ENCODE data around the gene TAS1R2.

Gene TAS1R2

DNA sequence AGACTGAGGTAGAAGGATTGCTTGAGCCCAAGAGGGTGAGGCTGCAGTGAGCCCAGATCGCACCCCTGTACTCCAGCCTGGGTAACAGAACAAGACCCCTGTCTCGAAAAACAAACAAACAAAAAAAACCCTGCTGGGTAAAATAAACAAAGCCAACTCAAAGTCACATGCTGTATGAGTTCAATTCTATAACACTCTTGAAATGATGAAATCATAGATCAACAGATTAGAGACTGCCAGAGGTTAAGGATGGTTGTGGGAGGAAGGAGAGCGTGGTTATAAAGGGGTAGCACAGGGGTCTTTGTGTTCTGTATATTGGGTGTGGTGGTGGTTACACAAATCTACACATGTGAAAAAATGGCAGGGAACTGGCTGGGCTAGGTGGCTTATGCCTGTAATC is 62.5 kb downstream of the TAS1R2 start:
- TF ChIP-seq, protein P1, sequence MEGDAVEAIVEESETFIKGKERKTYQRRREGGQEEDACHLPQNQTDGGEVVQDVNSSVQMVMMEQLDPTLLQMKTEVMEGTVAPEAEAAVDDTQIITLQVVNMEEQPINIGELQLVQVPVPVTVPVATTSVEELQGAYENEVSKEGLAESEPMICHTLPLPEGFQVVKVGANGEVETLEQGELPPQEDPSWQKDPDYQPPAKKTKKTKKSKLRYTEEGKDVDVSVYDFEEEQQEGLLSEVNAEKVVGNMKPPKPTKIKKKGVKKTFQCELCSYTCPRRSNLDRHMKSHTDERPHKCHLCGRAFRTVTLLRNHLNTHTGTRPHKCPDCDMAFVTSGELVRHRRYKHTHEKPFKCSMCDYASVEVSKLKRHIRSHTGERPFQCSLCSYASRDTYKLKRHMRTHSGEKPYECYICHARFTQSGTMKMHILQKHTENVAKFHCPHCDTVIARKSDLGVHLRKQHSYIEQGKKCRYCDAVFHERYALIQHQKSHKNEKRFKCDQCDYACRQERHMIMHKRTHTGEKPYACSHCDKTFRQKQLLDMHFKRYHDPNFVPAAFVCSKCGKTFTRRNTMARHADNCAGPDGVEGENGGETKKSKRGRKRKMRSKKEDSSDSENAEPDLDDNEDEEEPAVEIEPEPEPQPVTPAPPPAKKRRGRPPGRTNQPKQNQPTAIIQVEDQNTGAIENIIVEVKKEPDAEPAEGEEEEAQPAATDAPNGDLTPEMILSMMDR (IDR thresholded peaks at IDR 0.05; ENCODE audit: low read depth, low read length) = no peak
- DNase-seq (ENCODE audit: extremely low read depth, low read depth) = no peak

DNA sequence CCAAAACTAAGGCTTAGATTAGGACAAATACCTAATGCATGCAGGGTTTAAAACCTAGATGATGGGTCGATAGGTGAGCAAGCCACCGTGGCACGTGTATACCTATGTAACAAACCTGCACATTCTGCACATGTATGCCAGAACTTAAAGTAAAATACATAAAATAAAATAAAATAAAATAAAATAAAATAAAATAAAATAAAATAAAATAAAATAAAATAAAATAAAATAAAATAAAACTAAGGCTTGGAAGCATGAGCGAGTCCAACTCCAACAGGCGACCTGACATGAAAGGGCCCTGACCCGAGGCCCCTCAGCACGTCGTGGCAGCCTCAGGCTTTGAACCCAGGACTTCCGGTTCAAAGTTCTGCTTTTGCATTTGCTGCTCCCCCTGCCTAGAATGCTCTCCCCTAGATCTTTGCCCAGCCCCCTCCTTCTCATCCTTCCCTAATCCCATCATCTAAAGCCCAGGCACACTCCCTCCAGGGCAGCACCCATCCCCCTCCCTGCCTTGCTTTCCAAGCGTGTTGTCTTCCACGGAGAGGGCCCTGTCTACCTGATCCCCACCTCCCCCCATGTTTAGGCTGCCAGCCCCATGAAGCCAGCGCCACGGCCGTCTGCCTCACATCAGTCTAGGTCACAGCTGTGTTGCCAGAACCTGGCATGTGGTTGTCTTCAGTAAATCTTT is 64.3 kb downstream of the TAS1R2 start:
- no peak for DNase-seq (ENCODE audit: extremely low read depth, low read depth)
- TF ChIP-seq, protein P1 (IDR thresholded peaks at IDR 0.05; ENCODE audit: low read depth, low read length) = no peak

DNA sequence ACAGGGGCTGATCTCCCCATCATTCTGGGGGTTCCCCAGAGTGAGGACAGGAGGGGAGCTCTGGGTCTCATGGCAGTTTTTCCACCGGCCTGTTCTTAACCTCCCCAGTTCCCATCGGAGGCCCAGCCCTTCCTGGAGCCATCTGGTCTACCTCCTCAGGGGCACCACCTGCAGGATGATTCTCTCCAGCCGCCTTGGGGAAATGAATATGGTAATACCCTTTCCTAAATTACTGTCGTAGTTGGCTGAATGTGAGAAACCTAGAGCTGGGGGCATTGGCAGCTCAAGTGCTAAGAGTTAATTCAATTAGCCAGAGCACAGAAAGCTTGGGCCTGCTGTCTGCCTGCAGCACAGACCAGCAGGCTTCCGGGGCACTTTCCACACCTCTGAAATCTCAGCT is 64.9 kb downstream of the TAS1R2 start:
- no peak for DNase-seq (ENCODE audit: extremely low read depth, low read depth)
- TF ChIP-seq, protein P1 (IDR thresholded peaks at IDR 0.05; ENCODE audit: low read depth, low read length) = no peak

DNA sequence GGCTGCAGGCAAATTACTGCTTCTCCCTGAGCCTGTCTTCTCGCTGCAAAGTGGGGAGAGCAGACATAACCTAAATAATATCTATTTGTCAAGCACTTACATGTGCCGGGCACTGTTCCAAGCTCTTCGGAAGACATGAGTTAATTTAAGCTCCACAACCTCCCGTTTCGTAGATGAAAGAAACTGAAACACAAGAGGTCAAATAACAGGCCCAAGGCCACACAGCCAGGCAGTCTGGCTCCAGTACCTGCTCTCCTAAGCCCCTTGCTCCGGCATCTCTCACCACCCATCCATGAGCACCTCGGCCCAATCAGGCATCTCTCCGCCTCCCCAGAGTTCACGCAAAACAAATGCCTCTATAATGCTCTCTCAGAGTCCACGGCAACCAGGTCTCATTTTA is 65.4 kb downstream of the TAS1R2 start:
- TF ChIP-seq, protein P1 (IDR thresholded peaks at IDR 0.05; ENCODE audit: low read depth, low read length) = no peak

DNA sequence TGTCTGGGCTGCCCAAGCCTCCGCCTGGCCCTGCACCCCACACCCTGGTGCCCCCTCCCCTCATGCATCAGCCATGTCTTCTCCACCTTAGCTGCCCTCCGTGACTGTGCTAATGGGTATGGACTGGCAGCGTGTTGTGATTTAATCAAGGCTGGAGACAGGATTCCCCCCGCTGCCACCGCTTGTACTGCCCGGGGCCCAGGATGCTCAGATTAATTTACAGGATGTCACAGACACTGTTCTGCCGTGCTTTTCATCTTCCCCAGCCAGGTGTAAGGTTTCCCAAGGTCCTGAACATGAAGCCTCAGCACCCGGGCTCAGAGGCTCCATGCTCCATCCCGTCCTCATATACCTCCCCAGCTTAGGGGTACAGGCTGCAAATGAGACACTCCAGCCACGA is 66.3 kb downstream of the TAS1R2 start:
- DNase-seq (ENCODE audit: extremely low read depth, low read depth) = no peak
- TF ChIP-seq, protein P1 (IDR thresholded peaks at IDR 0.05; ENCODE audit: low read depth, low read length) = no peak

More for the DNA sequence above, 65.4 kb downstream of the TAS1R2 start:
- DNase-seq (ENCODE audit: extremely low read depth, low read depth) = no peak

DNA sequence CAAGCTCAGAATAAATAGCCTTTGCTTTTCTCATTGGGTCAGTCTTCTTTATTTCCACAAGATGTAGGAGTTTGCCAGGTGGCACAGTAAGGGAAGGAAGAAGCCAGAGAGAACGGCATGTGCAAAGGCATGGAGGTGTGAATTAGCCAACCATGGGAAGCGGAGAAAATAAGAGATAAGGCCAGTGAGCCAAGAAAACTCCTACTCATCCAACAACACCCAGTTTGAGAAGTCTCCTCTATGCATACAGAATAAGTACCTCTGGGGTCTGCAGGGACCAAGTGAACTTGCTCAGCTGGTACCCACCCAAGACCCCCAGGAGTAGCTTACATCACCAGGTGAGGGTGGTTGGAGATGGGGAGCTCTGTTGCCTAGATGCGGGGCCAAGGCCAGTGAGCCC is 66.7 kb downstream of the TAS1R2 start:
- DNase-seq (ENCODE audit: extremely low read depth, low read depth) = no peak
- TF ChIP-seq, protein P1 (IDR thresholded peaks at IDR 0.05; ENCODE audit: low read depth, low read length) = no peak

Measured in AG09319 (cell line).